K562 (cell line): ENCODE measurements around the gene GPRC5A. TPM values are rescaled to one million over a fixed set of nuclear protein-coding genes. Genes with fewer than 3 reads are reported as not detected.

Source experiments
- ATAC-seq: fragments of 200-7000 bp; cut with Tn5 transposase; 3 replicates; pipeline ENCODE4 v1.9.1; 2020; ENCODE audit warnings: moderate library complexity
- BruUV-seq: library from RNA; stranded (reverse); fragments of 400-500 nt; replicated peaks from 2 replicates; lab custom pipeline; 2021; lab: Mats Ljungman, UMichigan
- CTCF ChIA-PET: fragments of 300-600 bp; formaldehyde crosslinking; extraction: SDS; loops from one replicate; lab custom pipeline; 2021; ENCODE audit warnings: low intra/inter-chr PET ratio; lab: Yijun Ruan, JAX
- POLR2A ChIA-PET: fragments of 300-600, 350-650 bp; sonication (Branson Sonifier 250); formaldehyde crosslinking; extraction: SDS; loops from one replicate; lab custom pipeline; 2021; ENCODE audit warnings: antibody characterized with exemption, inconsistent platforms; lab: Yijun Ruan, JAX
- DNase-seq, 4 experiments: peaks; one replicate each; pipeline versions ENCODE4 v3.0.0 to v3.0.0-alpha.2; 2011 to 2018; ENCODE audit warnings: low spot score in 3 of 4, mixed read lengths in 3 of 4; ENCODE audit errors: extremely low read depth in 1 of 4
- FAIRE-seq: peaks from 2 replicates; lab custom pipeline; 2011; peaks lifted over from hg19 to GRCh38; lab: Jason Lieb, UNC
- H2AFZ ChIP-seq: 2 replicates; pipeline ENCODE4 v1.6.0; 2011; ENCODE audit warnings: low read depth, low read length, control low read depth, inconsistent platforms
- H3K27ac ChIP-seq: fragments of 200-600 bp; 3 replicates; pipeline ENCODE4 v1.8.0; 2011; ENCODE audit warnings: low read depth, mild to moderate bottlenecking, control low read depth, inconsistent platforms, low read length, moderate library complexity, mixed read lengths; ENCODE audit errors: extremely low read depth
- H3K27me3 ChIP-seq, 2 experiments: fragments of 300-600 bp in 1 of 2; 2 replicates in 1 of 2; 3 replicates in 1 of 2; pipeline versions ENCODE4 v1.6.0 to v1.8.0; 2011; ENCODE audit warnings: inconsistent platforms in 2 of 2, low read length in 2 of 2, mild to moderate bottlenecking in 1 of 2, mixed read lengths in 1 of 2, moderate library complexity in 1 of 2; ENCODE audit not compliant: control insufficient read depth in 2 of 2, insufficient read depth in 2 of 2
- H3K36me3 ChIP-seq: fragments of 300-600 bp; 3 replicates; pipeline ENCODE4 v1.8.0; 2011; ENCODE audit warnings: mild to moderate bottlenecking, low read length, inconsistent platforms; ENCODE audit not compliant: control insufficient read depth, insufficient read depth
- H3K4me1 ChIP-seq, 2 experiments: fragments of 200-600 bp in 1 of 2; replicated peaks in 1 of 2; 2 replicates in 1 of 2; 3 replicates in 1 of 2; pipeline versions ENCODE4 v1.5.1 to v1.8.0; 2011; ENCODE audit warnings: inconsistent platforms in 2 of 2, low read length in 2 of 2, mild to moderate bottlenecking in 1 of 2, mixed read lengths in 1 of 2, moderate library complexity in 1 of 2; ENCODE audit not compliant: control insufficient read depth in 2 of 2, insufficient read depth in 2 of 2
- H3K4me2 ChIP-seq: 2 replicates; pipeline ENCODE4 v1.6.1; 2011; ENCODE audit warnings: low read length, control low read depth, inconsistent platforms, mixed read lengths; ENCODE audit not compliant: insufficient read depth
- H3K4me3 ChIP-seq: fragments of 200-600 bp; sonication (generic), shearing (Covaris generic); 2 replicates; pipeline ENCODE4 v1.5.1; 2016; ENCODE audit warnings: control low read depth, inconsistent platforms
- H3K79me2 ChIP-seq: fragments of 200-600 bp; 3 replicates; pipeline ENCODE4 v1.8.0; 2011; ENCODE audit warnings: low read length, inconsistent platforms; ENCODE audit not compliant: control insufficient read depth, insufficient read depth
- H3K9ac ChIP-seq, 2 experiments: 2 replicates each; pipeline versions ENCODE4 v1.6.0 to v1.6.1; 2011; ENCODE audit warnings: low read depth in 2 of 2, low read length in 2 of 2, control low read depth in 1 of 2, inconsistent platforms in 1 of 2, mild to moderate bottlenecking in 1 of 2, mixed read lengths in 1 of 2; ENCODE audit not compliant: insufficient read depth in 1 of 2
- H3K9me1 ChIP-seq: one replicate; pipeline ENCODE4 v1.6.0; 2011; ENCODE audit warnings: inconsistent platforms, mild to moderate bottlenecking, low read length, moderate library complexity; ENCODE audit not compliant: control insufficient read depth, insufficient read depth
- H3K9me3 ChIP-seq: replicated peaks from 2 replicates; pipeline ENCODE4 v1.5.1; 2011; ENCODE audit warnings: low read depth, low read length, inconsistent platforms; ENCODE audit not compliant: control insufficient read depth, insufficient read depth
- H4K20me1 ChIP-seq: replicated peaks from 2 replicates; pipeline ENCODE4 v1.6.1; 2011; ENCODE audit warnings: low read length, inconsistent platforms, mixed read lengths; ENCODE audit not compliant: control insufficient read depth, insufficient read depth
- ARHGAP35 ChIP-seq: fragments of 450-650 bp; IDR thresholded peaks from 2 replicates; pipeline ENCODE4 v1.6.1; 2018; ENCODE audit not compliant: partially characterized antibody
- CTCF ChIP-seq, 3 experiments: IDR thresholded peaks in 2 of 3; conservative IDR thresholded peaks in 1 of 3; 2 replicates each; pipeline ENCODE4 v1.5.1; 2011 to 2012; ENCODE audit warnings: low read length in 3 of 3, mild to moderate bottlenecking in 3 of 3, control low read depth in 2 of 3, improper control_type of control experiment in 1 of 3, inconsistent platforms in 1 of 3, low read depth in 1 of 3, mixed read lengths in 1 of 3, moderate library complexity in 1 of 3; ENCODE audit not compliant: insufficient read depth in 2 of 3
- KLF6 ChIP-seq: fragments of 250-450 bp; sonication (Bioruptor Pico); IDR thresholded peaks from 2 replicates; pipeline ENCODE4 v1.4.0; 2020; ENCODE audit warnings: mild to moderate bottlenecking, moderate library complexity, borderline replicate concordance
- NCOA6 ChIP-seq: fragments of 450-650 bp; IDR thresholded peaks from 2 replicates; pipeline ENCODE4 v1.6.1; 2017; ENCODE audit warnings: mild to moderate bottlenecking
- ZFX ChIP-seq: sonication (generic); formaldehyde crosslinking; IDR thresholded peaks from 2 replicates; pipeline ENCODE4 v1.8.0; 2022; ENCODE audit warnings: mild to moderate bottlenecking, missing genetic modification reagents, moderate library complexity
- ZNF24 ChIP-seq: fragments of 450-650 bp; IDR thresholded peaks from 2 replicates; pipeline ENCODE4 v1.6.1; 2016
- ZNF316 ChIP-seq: fragments of 450-650 bp; IDR thresholded peaks from 2 replicates; pipeline ENCODE4 v1.6.1; 2016
- WGBS: fragments of 100-300 bp; shearing (Covaris generic); methylation state at CpG from one replicate; pipeline ENCODE4 v1.1.6; 2016; ENCODE audit warnings: low coverage, mixed read lengths; ENCODE audit not compliant: insufficient coverage; ENCODE audit errors: missing lambda C conversion rate; 5-methylcytosine and 5-hydroxymethylcytosine counted together
- in situ Hi-C: fragments of 300-500 bp; cut with MboI; formaldehyde crosslinking; loops from 4 replicates; pipeline ENCODE4 v1.15.0; 2018; ENCODE audit warnings: inconsistent platforms, mixed read lengths
- intact Hi-C: fragments of 100-400 bp; cut with micrococcal nuclease; formaldehyde crosslinking; loops from 2 replicates; pipeline ENCODE4 v1.14.2; 2022
- polyA plus RNA-seq, 8 experiments: library from polyadenylated mRNA; depleted of rRNA in 4 of 8; stranded (reverse) in 5 of 8; unstranded in 3 of 8; fragments of >200 nt; fragmentation: Nextera tagmentation in 2 of 8; fragmentation: Illumina TruSeq in 1 of 8; extraction: Ambion mirVana in 2 of 8; extraction: Trizol in 1 of 8; gene quantifications; 2 replicates each; pipeline versions ENCODE4 v1.2.1 to v1.2.3, GENCODE V29; 2011 to 2014; ENCODE audit warnings: inconsistent platforms in 1 of 8, missing spikeins in 1 of 8
- total RNA-seq, 7 experiments: library from RNA; depleted of rRNA in 6 of 7; stranded (reverse); fragments of >200 nt in 6 of 7; fragmentation: Illumina TruSeq in 2 of 7; extraction: Trizol in 2 of 7; gene quantifications; 2 replicates each; pipeline versions ENCODE4 v1.2.1 to v1.2.3, GENCODE V29; 2011 to 2021; ENCODE audit warnings: low replicate concordance in 1 of 7

The GPRC5A gene
- total and polyA plus RNA-seq, 9 of the 15 experiments (the other 6 are each of a cell fraction or from before 2014, with no cell fraction given), result 0.01 to 0.64 (median 0.08) TPM; not detected in 6

GRCh38 chr12:12939888-12940287, 48.5 kb downstream of the GPRC5A start (continued):
- TF ChIP-seq CTCF (IDR thresholded peaks at IDR 0.05 in 2 of 3, conservative IDR thresholded peaks at IDR 0.05 in 1 of 3; ENCODE audit: insufficient read depth in 2 of 3, low read depth in 1 of 3, low read length in 3 of 3) (no peak), KLF6 (CRISPR knock-in tag) (no peak), ZNF316 (no peak), ZNF24 (no peak)

- ChIA-PET CTCF (no interaction called here), POLR2A (interaction anchor here (0.6 kb wide), 1 partner anchor 18 kb away, joined by 3 read pairs; no protein-coding TSS in a partner anchor)
- Histone ChIP-seq H2AFZ (no peak overlapping the region), H3K36me3 (no peaks in the 10 kb centered on the region; the same call in 2 of the 3 replicates), H3K4me2 (no peak overlapping the region), H3K9me1 (no peaks in the 10 kb centered on the region), H3K9me3 (no peaks in the 10 kb centered on the region), H4K20me1 (no peaks in the 10 kb centered on the region), H3K4me1 (no peaks in the 10 kb centered on the region; a peak in 3 of 5 replicates), H3K4me3 (no peak overlapping the region), H3K9ac (no peak overlapping the region), H3K27me3 (no peaks in the 10 kb centered on the region), H3K27ac (no peak overlapping the region), H3K79me2 (no peaks in the 10 kb centered on the region)
- TF ChIP-seq ARHGAP35 (no peak), ZFX (no peak), NCOA6 (no peak)
- no peak for ATAC-seq
- 80% methylated on average over 9 of the region's 10 CpGs for WGBS
- intact Hi-C loops (no loop called here), in situ Hi-C loops (no loop called here)
- no peak for DNase-seq
- no TSS peak for BruUV-seq
- no peak for FAIRE-seq
These were observed 50.3 kb downstream of the GPRC5A start for GRCh38 chr12:12941450-12942350.
